Measurements from ENCODE around the gene MDGA2.

MDGA2 gene

GRCh38 chr14:47120645-47121044 lies 554.8 kb downstream of the MDGA2 start:
- no peak for DNase-seq (ENCODE audit: low spot score)
- no peaks in the 10 kb centered on the region for H3K4me1 ChIP-seq (ENCODE audit: control insufficient read depth in 2 of 2, insufficient read depth in 1 of 2, low read depth in 1 of 2, low read length in 2 of 2)
- H3K14ac ChIP-seq (ENCODE audit: low read length): no peak overlapping the region
- H3K18ac ChIP-seq (ENCODE audit: low read length): no peak overlapping the region
- no peak overlapping the region for H3K9ac ChIP-seq (ENCODE audit: low read depth, low read length, poor library complexity)
- H4K8ac ChIP-seq (ENCODE audit: low read depth, low read length): no peak overlapping the region
- H3K4me2 ChIP-seq (ENCODE audit: insufficient read depth, low read length, poor library complexity, severe bottlenecking): no peak overlapping the region
- no peak overlapping the region for H3K4ac ChIP-seq (ENCODE audit: low read length)
- no peak overlapping the region for H2BK5ac ChIP-seq (ENCODE audit: low read length)
- no peak overlapping the region for H2AK5ac ChIP-seq (ENCODE audit: low read depth, low read length)
- WGBS, 2 donors (ENCODE audit: extremely low coverage in 2 of 2, insufficient read length in 2 of 2, insufficient replicate concordance in 1 of 2): no CpG with 5 or more reads among the region's 2 CpGs
- no peaks in the 10 kb centered on the region for H3K9me3 ChIP-seq (replicated peaks in 1 of 2; ENCODE audit: control insufficient read depth in 2 of 2, insufficient read depth in 1 of 2, low read depth in 1 of 2, low read length in 2 of 2)
- H3K27me3 ChIP-seq (ENCODE audit: control insufficient read depth in 3 of 3, insufficient read depth in 3 of 3, low read depth in 1 of 3, low read length in 3 of 3): no peaks in the 10 kb centered on the region
- no peak overlapping the region for H3K4me3 ChIP-seq (ENCODE audit: low read length in 2 of 2)
- H3K36me3 ChIP-seq (replicated peaks in 1 of 2; ENCODE audit: control insufficient read depth in 2 of 2, insufficient read depth in 2 of 2, low read length in 2 of 2): no peaks in the 10 kb centered on the region
- no peak overlapping the region for H2BK120ac ChIP-seq (ENCODE audit: low read depth, low read length)
- no peak overlapping the region for H2AFZ ChIP-seq (ENCODE audit: low read length)
- no peak overlapping the region for H2BK15ac ChIP-seq (ENCODE audit: low read length)
- no peaks in the 10 kb centered on the region for H3K79me1 ChIP-seq (ENCODE audit: low read depth, low read length)
- no peak overlapping the region for H4K91ac ChIP-seq (ENCODE audit: low read depth, low read length, poor library complexity)
- H2BK12ac ChIP-seq (ENCODE audit: low read length): no peak overlapping the region
- no peak overlapping the region for H3K23ac ChIP-seq (ENCODE audit: low read depth, low read length, poor library complexity)
- H3K27ac ChIP-seq (replicated peaks; ENCODE audit: low read length): no peak overlapping the region

DNA sequence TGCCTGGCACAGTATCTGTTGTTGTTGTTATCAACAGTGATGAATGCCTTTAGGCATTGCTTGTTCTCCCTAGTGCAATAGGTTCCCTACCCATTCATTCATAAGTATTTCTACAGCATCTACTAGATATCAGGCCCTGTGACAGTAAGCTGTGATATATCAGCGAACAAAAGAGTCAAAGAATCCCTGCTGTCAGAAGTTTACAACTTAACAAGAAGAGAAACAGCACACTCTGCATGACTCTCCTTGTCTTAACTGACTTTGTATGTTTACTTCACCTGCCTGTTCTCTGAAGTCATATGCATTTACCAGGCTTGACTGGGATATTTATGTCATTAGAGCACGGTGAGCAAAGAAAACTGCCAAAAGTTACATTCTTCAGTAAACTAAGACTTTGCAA lies 571.6 kb downstream of the MDGA2 start:
- no peak overlapping the region for H3K4ac ChIP-seq (ENCODE audit: low read length)
- H3K23ac ChIP-seq (ENCODE audit: low read depth, low read length, poor library complexity): no peak overlapping the region
- H2BK5ac ChIP-seq (ENCODE audit: low read length): no peak overlapping the region
- H3K4me2 ChIP-seq (ENCODE audit: insufficient read depth, low read length, poor library complexity, severe bottlenecking): no peak overlapping the region
- no peaks in the 10 kb centered on the region for H3K79me1 ChIP-seq (ENCODE audit: low read depth, low read length)
- no peak overlapping the region for H2BK120ac ChIP-seq (ENCODE audit: low read depth, low read length)
- H3K4me3 ChIP-seq (ENCODE audit: low read length in 2 of 2): no peak overlapping the region
- no peak overlapping the region for H4K91ac ChIP-seq (ENCODE audit: low read depth, low read length, poor library complexity)
- H3K36me3 ChIP-seq (replicated peaks in 1 of 2; ENCODE audit: control insufficient read depth in 2 of 2, insufficient read depth in 2 of 2, low read length in 2 of 2): no peaks in the 10 kb centered on the region
- no peak overlapping the region for H2AFZ ChIP-seq (ENCODE audit: low read length)
- no peaks in the 10 kb centered on the region for H3K27me3 ChIP-seq (ENCODE audit: control insufficient read depth in 3 of 3, insufficient read depth in 3 of 3, low read depth in 1 of 3, low read length in 3 of 3)
- no peak overlapping the region for H3K9ac ChIP-seq (ENCODE audit: low read depth, low read length, poor library complexity)
- no peaks in the 10 kb centered on the region for H3K4me1 ChIP-seq (ENCODE audit: control insufficient read depth in 2 of 2, insufficient read depth in 1 of 2, low read depth in 1 of 2, low read length in 2 of 2)
- H4K8ac ChIP-seq (ENCODE audit: low read depth, low read length): no peak overlapping the region
- no CpG with 5 or more reads among the region's 2 CpGs for WGBS, 2 donors (ENCODE audit: extremely low coverage in 2 of 2, insufficient read length in 2 of 2, insufficient replicate concordance in 1 of 2)
- H2AK5ac ChIP-seq (ENCODE audit: low read depth, low read length): no peak overlapping the region
- DNase-seq (ENCODE audit: low spot score): no peak
- H2BK15ac ChIP-seq (ENCODE audit: low read length): no peak overlapping the region
- no peak overlapping the region for H2BK12ac ChIP-seq (ENCODE audit: low read length)
- no peak overlapping the region for H3K14ac ChIP-seq (ENCODE audit: low read length)
- H3K9me3 ChIP-seq (replicated peaks in 1 of 2; ENCODE audit: control insufficient read depth in 2 of 2, insufficient read depth in 1 of 2, low read depth in 1 of 2, low read length in 2 of 2): no peaks in the 10 kb centered on the region
- H3K27ac ChIP-seq (replicated peaks; ENCODE audit: low read length): no peak overlapping the region
- H3K18ac ChIP-seq (ENCODE audit: low read length): no peak overlapping the region

GRCh38 chr14:47102472-47102871 lies 572.9 kb downstream of the MDGA2 start:
- Histone ChIP-seq H3K23ac (ENCODE audit: low read depth, low read length, poor library complexity) (no peak overlapping the region), H3K27ac (replicated peaks; ENCODE audit: low read length) (no peak overlapping the region), H3K18ac (ENCODE audit: low read length) (no peak overlapping the region), H3K4ac (ENCODE audit: low read length) (no peak overlapping the region), H3K27me3 (ENCODE audit: control insufficient read depth in 3 of 3, insufficient read depth in 3 of 3, low read depth in 1 of 3, low read length in 3 of 3) (no peaks in the 10 kb centered on the region), H2AK5ac (ENCODE audit: low read depth, low read length) (no peak overlapping the region), H2BK12ac (ENCODE audit: low read length) (no peak overlapping the region), H3K14ac (ENCODE audit: low read length) (no peak overlapping the region), H2AFZ (ENCODE audit: low read length) (no peak overlapping the region), H3K9me3 (replicated peaks in 1 of 2; ENCODE audit: control insufficient read depth in 2 of 2, insufficient read depth in 1 of 2, low read depth in 1 of 2, low read length in 2 of 2) (no peaks in the 10 kb centered on the region), H3K79me1 (ENCODE audit: low read depth, low read length) (no peaks in the 10 kb centered on the region), H4K91ac (ENCODE audit: low read depth, low read length, poor library complexity) (no peak overlapping the region), H3K9ac (ENCODE audit: low read depth, low read length, poor library complexity) (no peak overlapping the region), H3K4me3 (ENCODE audit: low read length in 2 of 2) (no peak overlapping the region), H2BK5ac (ENCODE audit: low read length) (no peak overlapping the region), H2BK120ac (ENCODE audit: low read depth, low read length) (no peak overlapping the region), H4K8ac (ENCODE audit: low read depth, low read length) (no peak overlapping the region), H3K4me1 (ENCODE audit: control insufficient read depth in 2 of 2, insufficient read depth in 1 of 2, low read depth in 1 of 2, low read length in 2 of 2) (no peaks in the 10 kb centered on the region), H3K36me3 (replicated peaks in 1 of 2; ENCODE audit: control insufficient read depth in 2 of 2, insufficient read depth in 2 of 2, low read length in 2 of 2) (no peaks in the 10 kb centered on the region), H3K4me2 (ENCODE audit: insufficient read depth, low read length, poor library complexity, severe bottlenecking) (no peak overlapping the region), H2BK15ac (ENCODE audit: low read length) (no peak overlapping the region)
- no peak for DNase-seq (ENCODE audit: low spot score)
- no CpG with 5 or more reads among the region's 3 CpGs for WGBS, 2 donors (ENCODE audit: extremely low coverage in 2 of 2, insufficient read length in 2 of 2, insufficient replicate concordance in 1 of 2)

DNA sequence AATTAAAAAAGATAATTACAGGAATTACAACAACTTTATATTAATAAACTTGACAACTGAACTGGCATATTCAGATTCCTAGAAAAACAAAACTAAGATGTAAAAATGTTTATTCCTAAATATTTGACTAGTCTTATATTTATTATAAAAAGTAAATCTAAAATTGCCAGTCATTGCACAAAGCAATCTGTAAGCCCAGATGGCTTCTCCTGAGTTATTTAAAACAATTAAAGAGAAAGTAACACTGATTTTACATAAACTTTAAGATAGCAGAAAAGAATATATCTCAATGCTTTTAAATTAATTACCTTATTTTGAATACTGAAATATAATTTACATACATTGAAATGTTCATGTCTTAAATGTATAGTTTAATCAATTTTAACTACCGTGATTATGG lies 589.7 kb downstream of the MDGA2 start:
- Histone ChIP-seq H3K9me3 (replicated peaks in 1 of 2; ENCODE audit: control insufficient read depth in 2 of 2, insufficient read depth in 1 of 2, low read depth in 1 of 2, low read length in 2 of 2) (no peaks in the 10 kb centered on the region), H3K36me3 (replicated peaks in 1 of 2; ENCODE audit: control insufficient read depth in 2 of 2, insufficient read depth in 2 of 2, low read length in 2 of 2) (no peaks in the 10 kb centered on the region), H3K14ac (ENCODE audit: low read length) (no peak overlapping the region), H3K4me3 (ENCODE audit: low read length in 2 of 2) (no peak overlapping the region), H2BK120ac (ENCODE audit: low read depth, low read length) (no peak overlapping the region), H3K4me1 (ENCODE audit: control insufficient read depth in 2 of 2, insufficient read depth in 1 of 2, low read depth in 1 of 2, low read length in 2 of 2) (no peaks in the 10 kb centered on the region), H2BK12ac (ENCODE audit: low read length) (no peak overlapping the region), H3K4me2 (ENCODE audit: insufficient read depth, low read length, poor library complexity, severe bottlenecking) (no peak overlapping the region), H2AK5ac (ENCODE audit: low read depth, low read length) (no peak overlapping the region), H2BK5ac (ENCODE audit: low read length) (no peak overlapping the region), H2AFZ (ENCODE audit: low read length) (no peak overlapping the region), H3K27me3 (ENCODE audit: control insufficient read depth in 3 of 3, insufficient read depth in 3 of 3, low read depth in 1 of 3, low read length in 3 of 3) (no peaks in the 10 kb centered on the region), H2BK15ac (ENCODE audit: low read length) (no peak overlapping the region), H4K91ac (ENCODE audit: low read depth, low read length, poor library complexity) (no peak overlapping the region), H3K23ac (ENCODE audit: low read depth, low read length, poor library complexity) (no peak overlapping the region), H4K8ac (ENCODE audit: low read depth, low read length) (no peak overlapping the region), H3K9ac (ENCODE audit: low read depth, low read length, poor library complexity) (no peak overlapping the region), H3K4ac (ENCODE audit: low read length) (no peak overlapping the region), H3K27ac (replicated peaks; ENCODE audit: low read length) (no peak overlapping the region), H3K79me1 (ENCODE audit: low read depth, low read length) (no peaks in the 10 kb centered on the region), H3K18ac (ENCODE audit: low read length) (no peak overlapping the region)
- DNase-seq (ENCODE audit: low spot score): no peak
- WGBS, 2 donors (ENCODE audit: extremely low coverage in 2 of 2, insufficient read length in 2 of 2, insufficient replicate concordance in 1 of 2): no CpG with 5 or more reads among the region's 1 CpG

Measured in neuronal stem cell (in vitro differentiated cells).